Stimulated activated CD8-positive, alpha-beta memory T cell treated with anti-CD3 and anti-CD28 coated beads, Interleukin-15, amount 100 ng/mL, for 24 hours (primary cell): ENCODE measurements around the gene PRCD.

Source experiments
- DNase-seq: peaks from one replicate; pipeline ENCODE4 v3.0.0-alpha.2; 2020; ENCODE audit warnings: low read depth

PRCD gene

GRCh38 chr17:76570877-76571471 is 31.1 kb downstream of the PRCD start:
- no peak for DNase-seq

- no peak for DNase-seq
Observed at GRCh38 chr17:76572201-76572910, 32.5 kb downstream of the PRCD start.

DNA sequence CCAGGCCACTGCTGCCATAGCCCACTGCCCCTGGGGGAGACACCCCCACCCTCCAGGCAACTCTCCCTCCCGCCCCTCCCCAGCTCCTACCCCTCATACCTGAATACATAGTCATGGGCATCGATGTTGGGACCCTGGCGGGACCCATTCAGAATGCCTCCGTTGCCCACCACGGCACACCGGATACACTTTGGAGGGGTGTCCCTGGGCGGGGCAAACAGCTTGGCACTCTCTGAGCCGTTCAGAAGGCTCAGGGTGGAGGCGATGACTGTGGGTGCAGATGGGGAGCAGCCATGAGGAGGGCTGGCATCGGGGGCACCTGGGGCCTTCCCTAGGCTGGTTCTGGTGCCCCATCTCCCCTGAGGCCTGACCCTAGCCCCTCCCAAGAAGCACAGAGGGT is 33.3 kb downstream of the PRCD start:
- DNase-seq, result no peak

DNA sequence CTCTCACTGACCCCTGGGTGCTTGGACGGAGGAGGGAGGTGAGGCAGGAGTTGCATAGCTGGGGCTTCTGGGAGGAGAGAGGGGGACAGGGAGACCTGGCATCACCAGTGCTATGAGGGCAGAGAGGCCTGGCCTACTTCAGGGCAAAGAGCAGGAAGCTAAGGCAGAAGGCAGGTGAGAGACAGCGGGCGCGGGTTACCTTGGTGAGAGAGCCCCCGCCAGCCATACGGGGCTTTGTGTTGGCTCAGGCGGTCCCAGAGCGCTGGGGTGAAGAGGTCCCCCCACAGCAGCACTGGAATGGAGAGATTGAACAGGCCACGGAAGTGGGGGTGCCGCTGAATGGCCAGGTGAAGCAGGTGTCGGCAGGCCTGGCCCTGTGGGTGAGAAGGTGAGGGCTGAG is 34.3 kb downstream of the PRCD start:
- DNase-seq, result no peak

DNA sequence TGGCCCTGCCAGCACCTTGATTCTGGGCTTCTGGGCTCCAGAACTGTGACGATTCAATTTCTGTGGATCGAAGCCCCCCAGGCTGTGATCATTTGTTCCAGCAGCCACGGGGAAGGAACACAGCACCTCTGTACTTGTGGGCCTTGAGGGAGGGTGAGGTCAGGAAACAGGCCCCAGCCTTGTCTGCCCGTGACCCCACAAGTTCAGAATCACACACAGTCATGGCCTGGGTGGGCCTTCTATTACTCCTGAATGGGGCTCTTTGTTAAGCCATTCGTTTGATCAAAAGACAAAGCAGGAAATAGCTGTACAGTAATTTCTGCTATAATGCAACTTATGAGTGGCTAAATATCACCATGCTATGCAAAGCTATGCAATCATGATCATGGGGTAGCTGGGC is 35.7 kb downstream of the PRCD start:
- no peak for DNase-seq

DNA sequence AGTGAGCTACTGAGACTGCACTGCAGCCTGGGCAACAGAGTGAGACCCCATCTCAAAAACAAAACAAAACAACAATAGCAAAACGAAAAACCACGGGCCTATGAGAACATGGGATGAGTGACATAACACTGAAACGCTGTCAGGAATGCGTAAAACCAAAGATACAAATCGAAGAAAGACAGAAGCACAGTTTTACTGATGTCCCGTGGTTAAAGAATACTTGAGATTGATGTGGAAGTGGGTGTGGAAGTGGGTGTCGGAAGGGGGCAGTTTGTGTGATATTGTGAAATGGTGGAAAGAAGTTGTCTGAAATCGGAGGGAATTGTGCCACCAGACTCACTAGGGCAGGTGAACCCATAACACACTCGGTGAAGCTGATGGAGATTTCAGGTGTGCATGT is 36.3 kb downstream of the PRCD start:
- DNase-seq, result no peak

- DNase-seq, result no peak
Observed at GRCh38 chr17:76577876-76578275, 38.0 kb downstream of the PRCD start.

DNA sequence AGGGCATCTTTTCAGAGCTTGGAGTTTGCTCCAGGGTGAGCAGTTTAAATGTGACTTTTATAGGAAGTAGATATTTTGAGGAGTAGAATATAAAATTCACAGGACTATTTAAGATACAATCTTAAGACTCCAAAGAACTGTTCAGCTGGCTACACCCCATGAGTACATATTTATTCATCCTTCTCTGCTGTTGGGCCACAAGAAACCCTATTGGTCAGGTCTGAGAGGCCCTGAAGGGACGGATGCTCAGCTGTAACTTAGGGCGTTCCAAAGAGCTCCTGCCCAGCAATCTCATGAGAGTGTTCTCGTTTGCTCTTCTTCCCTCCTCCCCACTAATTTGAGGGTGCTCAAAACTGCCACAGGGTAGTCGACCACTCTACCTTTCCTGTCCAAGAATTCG is 38.5 kb downstream of the PRCD start:
- no peak for DNase-seq

- DNase-seq, result no peak
Observed at GRCh38 chr17:76579281-76579680, 39.4 kb downstream of the PRCD start.

DNA sequence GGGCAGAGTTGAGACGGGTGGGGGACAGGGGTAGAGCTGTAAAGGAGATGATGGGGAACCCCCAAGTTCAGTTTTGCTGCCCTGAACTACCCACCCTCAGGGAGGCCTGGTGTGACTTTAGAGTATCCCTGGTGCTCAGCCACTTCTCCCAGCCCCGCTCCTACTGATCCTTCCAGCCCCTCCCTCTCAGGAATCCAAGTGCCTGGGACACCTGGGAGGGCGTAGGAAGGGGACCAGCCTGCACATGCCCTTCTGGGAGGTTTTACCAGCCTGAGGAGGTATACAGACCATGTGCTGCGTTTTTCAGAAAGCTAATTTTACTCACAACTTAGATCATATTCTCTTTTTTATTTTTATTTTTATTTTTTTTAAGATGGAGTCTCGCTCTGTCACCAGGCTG is 41.7 kb downstream of the PRCD start:
- no peak for DNase-seq

DNA sequence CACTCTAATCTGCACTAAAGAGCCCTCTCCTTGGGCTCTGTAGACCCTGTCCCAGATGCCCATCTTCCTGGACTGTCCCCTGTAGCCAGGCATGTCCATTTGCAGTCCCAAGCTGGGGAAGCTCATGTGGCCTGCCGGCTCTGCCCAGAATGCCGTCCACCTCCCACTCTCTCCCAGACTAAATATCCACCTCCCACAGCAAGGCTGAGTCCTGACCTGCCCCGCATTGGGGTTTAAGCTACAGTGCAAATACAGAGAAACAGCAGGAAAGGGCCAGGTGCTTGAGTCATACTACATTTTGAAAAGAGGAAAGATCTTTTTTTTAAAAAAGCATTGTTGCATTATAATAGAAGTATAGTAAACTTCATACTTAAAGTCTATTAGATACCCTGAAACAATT is 42.8 kb downstream of the PRCD start:
- no peak for DNase-seq

DNA sequence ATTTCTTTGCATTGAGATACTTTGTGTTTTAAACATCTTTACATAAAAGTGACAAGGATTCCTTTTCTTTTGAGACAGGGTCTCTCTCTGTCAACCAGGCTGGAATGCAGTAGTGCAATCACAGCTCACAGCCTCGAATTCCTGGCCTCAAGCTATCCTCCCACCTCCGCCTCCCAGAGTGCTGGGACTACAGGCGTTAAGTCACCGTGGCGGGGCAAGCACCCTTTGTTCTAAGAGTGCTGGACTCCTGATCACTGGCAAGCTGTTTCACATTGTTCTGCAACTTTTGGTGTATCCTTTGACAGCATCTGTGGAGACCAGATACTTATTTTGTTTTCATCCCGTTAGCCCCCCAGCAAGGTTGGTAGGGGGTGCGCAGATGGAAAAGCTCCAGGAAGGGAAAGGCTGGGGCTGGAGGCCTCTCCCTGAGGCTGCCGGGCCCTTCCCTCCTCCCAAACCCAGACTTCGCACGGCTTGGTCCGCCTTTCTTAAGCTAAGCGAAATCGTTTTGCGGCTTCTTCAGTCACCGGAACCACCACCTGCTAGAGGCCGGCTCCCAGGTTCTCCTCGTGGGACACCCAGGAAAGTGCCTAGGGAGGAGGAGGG is 44.7 kb downstream of the PRCD start:
- no peak for DNase-seq

DNA sequence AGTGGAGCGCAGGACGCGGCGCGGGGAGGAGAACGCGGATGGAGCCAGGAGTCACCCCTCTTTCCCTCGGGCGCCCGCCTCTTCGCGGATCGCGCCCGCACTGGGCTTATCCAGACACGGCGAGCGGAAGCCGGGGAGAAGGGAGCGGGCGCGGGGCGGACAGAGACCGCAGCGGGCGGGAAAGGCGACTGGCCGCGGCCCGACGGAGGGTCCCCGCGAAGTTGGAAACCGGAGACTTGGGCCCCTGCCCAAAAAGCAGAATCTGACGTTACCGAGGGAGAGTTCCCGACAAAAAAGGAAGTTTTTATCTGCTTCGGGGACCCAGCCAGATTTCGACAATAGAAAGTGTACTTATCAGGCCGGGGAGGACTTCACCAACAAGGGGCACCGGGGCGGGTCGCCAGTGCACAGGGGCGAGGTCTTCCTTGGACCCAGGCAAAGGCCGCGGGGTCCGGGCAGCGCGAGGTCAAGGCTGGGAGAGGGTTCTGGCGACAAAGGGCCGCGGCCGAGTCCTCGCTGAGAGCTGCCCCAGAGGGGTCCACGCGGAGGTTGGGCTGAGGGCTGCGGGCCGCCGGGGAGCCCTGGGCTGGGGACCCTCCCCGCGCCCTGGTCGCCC is 45.3 kb downstream of the PRCD start:
- no peak for DNase-seq

DNA sequence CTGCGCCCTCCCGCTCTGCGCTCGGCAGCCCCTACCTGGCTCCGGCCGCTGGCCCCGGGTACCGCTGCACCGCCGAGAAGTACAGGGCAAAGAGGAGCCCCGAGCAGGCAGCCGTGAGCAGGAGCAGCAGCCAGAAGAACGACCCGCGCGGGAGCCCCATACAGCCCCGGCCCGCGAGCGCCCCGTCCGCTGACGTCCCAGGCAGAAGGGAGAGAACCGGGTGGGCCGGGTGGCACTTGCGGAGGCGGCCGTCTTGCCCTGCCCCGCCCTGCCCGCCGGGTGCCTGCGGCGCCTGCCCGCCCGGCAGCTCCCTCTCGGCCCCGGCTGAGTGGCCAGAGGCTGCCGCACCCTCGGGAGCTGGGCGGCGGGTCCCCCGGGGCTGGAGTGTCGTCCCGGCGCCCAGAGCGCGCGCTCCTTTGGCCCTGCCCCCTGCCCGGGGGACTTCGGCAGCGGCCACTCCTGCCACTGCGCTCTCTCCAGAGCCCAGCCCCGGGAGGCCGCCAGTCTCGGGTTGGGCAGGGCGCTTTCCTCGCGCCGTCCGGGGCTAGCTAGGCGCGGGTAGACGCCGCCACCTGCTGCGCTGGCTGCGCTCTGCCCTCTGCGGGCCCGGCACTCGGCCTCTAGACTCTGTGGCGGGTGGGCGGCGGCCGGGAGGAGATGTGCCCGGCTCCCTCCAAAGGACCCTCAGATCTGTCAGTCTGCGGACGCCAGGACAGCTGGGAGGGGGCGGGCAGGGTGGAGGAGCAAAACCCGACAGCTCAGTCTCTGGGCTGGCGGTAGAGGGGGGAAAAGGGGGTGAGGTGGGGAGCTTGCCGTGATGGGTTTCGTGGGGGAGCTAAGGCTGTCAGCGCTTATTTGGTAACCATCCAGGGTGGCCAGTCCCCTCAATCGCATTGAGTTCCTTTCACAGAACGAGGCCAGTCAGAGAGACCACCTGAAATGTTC is 46.1 kb downstream of the PRCD start, which contains the start of gene ST6GALNAC2:
Gene ST6GALNAC2 (minus strand): TSS at position 212 of the 945 bp plus-strand sequence. CDS start 52 bp downstream, at position 160.
- DNase-seq, result no peak

DNA sequence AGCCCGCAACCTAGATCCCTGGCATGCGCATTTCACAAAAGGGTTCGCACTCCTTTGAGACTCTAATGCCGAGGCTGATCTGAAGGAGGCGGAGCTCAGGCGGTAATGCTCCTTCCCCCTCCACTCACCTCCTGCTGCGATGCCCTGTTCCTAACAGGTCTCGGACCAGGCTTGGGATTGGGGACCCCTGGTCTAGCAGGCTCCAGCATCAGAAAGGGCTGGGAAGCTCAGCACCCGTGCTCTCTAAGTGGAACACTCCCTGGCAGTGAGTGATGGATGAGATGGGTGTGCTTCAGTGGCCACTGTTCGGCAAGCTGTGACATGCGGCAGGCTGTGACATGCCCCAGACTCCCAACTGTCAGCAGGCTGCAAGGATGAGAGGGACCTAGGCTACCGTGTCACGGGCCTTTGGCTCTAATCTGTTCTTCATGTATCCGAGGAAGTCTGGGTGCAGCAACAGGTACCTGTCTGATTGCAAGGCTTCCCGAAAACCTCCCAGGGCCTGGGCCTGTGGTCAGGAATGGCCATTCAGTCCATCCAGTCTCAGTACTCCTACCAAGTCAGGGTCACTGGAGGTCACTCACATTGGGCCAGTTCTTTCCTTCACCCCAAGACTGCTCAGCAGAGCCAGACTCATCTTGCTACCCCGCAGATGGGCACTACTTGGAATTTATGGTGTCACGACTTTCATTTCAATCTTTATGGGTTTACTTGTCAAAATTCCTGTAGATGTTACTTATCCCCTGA is 47.1 kb downstream of the PRCD start:
- DNase-seq, result no peak

- DNase-seq, result no peak
Observed at GRCh38 chr17:76588182-76588581, 48.3 kb downstream of the PRCD start.

DNA sequence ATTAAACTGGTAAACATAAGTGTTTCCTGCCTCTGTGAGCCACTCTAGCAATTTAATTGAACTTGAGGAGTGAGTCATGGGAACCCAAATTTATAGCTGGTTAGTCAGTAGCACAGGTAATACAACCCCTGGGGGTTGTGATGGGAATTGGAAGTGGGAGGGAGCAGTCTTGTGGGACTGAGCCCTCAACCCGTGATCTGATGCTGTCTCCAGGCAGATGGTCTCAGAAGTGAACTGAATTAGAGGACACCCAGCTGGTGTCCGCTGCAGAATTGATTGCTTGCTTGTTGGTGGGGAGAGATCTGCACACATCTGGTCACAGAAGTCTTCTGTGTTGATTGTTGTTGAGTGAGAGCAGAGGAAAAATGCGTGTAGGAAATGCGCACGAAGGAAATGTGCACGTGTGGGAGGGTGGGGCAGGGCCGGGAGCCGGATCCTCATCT is 53.6 kb downstream of the PRCD start:
- DNase-seq, result no peak

DNA sequence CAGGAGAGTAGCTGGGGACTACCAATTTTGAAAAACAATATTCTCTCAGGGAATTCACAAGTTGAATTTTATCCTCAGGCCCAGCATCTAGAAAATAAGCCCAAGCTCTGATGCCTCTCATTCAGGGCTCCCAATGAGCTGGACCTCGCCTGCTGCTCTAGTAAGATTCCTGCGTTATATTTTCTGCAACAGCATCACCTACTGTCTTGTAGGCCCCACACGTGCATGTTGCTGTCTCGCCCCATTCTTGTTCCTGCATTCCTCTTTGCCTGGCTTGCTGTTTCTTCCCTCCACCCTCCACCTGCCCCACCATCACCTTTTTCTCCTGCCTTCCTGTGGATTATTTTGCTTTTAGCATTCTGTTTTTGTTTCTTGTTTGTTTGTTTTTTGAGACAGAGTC is 54.1 kb downstream of the PRCD start:
- no peak for DNase-seq

DNA sequence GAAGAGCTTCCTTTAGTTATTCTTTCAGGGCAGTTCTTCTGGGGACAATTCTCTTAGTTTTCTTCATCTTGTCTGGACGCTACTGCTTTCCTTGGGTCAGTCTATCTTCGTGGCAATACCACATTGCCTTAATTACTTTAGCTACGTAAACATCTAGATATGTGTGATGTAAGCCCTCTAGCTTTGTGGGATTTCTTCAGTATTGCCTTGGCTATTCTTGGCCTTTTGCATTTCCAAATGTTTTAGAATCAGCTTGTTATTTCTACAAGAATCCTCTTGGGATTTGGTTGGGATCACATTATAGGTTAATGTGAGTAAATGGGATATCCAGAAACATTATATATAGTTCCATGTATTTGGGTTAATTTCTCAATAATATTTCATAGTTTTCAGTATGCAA is 54.8 kb downstream of the PRCD start:
- DNase-seq, result no peak
